ENCODE measurements around the gene UGT1A3. TPM values are rescaled to one million over a fixed set of nuclear protein-coding genes. Genes with fewer than 3 reads are reported as not detected.
"Not testable (repeated sequence)": the region's sequence is repeated elsewhere in the genome, so short reads cannot be mapped to it uniquely, and the experiment has no call there.

The UGT1A3 gene
- total RNA-seq: not detected

- no peak for DNase-seq
These were observed at the start of gene UGT1A3 for GRCh38 chr2:233728723-233729301. TSS of gene UGT1A3 (plus strand) at chr2:233729042. CDS start at chr2:233729127, 85 bp downstream.

GRCh38 chr2:233679196-233679595 is 49.6 kb upstream of the UGT1A3 start:
- no peak for DNase-seq

- DNase-seq: no peak
These were observed 48.3 kb upstream of the UGT1A3 start for GRCh38 chr2:233680361-233681045.

DNA sequence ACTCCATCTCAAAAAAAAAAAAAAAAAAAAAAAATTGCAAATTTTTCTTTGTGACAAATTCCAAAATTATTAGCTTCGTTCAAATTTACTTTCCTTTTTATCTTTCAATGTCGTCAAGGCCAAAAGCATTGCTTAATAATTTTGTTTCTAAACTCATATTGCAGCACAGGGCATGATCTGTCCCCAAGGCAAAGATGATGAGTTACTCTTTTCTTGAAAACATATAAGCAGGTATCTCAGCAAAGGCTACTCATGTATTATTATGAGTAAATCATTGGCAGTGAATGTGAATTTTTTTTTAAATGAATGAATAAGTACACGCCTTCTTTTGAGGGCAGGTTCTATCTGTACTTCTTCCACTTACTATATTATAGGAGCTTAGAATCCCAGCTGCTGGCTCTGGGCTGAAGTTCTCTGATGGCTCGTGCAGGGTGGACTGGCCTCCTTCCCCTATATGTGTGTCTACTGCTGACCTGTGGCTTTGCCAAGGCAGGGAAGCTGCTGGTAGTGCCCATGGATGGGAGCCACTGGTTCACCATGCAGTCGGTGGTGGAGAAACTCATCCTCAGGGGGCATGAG is 47.2 kb upstream of the UGT1A3 start, which contains the start of gene UGT1A7:
TSS of gene UGT1A7 (plus strand) at position 381 of the 579 bp plus-strand sequence. CDS start at position 418, 37 bp downstream.
- no peak for DNase-seq

DNA sequence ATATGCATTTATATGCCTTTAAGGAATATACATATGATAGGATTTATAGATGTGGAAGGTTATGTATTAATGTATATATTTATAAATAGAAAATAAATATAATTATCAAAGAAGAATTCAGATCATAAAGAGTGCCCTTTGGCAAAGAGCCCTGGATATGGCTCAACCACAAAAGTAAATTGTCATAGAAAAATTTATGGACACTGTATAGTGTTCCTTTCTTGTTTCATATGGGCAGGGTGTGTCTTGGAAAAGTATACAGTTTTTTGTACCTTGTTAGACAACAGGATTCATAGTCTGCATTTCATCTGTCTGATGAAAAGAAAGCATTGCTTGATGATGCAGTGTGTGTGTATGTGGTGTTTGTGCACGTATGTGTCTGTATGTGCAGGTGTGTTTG is 44.2 kb upstream of the UGT1A3 start:
- DNase-seq: no peak

DNA sequence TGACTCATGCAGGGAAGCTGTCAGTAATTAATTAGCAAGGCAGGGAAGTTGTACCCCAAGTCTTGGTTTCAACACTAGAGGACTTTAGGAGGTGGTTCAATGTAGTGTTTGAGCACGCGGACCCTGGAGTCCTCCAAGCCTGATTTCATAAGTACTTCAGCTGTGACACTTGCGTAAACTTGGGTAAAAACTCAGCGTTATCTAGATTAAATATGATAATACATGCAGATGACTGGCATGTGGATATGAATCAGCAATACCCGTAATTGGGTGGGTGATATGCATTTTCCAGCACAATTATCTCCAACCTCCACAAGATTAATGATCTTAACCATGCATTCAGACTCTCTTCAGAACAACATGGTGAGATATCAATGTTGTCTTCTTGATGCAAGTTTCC is 41.9 kb upstream of the UGT1A3 start:
- DNase-seq: no peak

- DNase-seq: no peak
These were observed 40.5 kb upstream of the UGT1A3 start for GRCh38 chr2:233688341-233688740.

DNA sequence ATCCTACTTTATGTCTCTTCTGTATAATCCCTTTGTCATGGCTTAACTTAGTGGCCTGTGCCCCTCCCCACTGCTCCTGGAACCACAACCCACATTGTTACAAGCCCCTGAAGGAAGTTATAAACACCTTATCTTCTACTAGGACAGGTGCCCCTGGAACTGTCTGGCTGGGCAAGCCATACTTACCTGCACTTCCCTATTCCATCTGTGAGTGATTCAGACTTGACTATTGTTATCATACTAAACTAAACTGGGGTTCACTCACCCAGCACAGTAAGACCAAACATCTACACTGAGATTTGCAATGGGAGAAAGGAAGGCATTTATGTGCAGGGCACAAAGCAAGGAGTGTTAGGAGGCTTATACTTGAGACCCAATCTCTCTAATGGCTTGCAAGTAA is 39.8 kb upstream of the UGT1A3 start:
- no peak for DNase-seq

GRCh38 chr2:233689501-233689900 is 39.3 kb upstream of the UGT1A3 start:
- DNase-seq: no peak

GRCh38 chr2:233690444-233690843 is 38.4 kb upstream of the UGT1A3 start:
- no peak for DNase-seq

DNA sequence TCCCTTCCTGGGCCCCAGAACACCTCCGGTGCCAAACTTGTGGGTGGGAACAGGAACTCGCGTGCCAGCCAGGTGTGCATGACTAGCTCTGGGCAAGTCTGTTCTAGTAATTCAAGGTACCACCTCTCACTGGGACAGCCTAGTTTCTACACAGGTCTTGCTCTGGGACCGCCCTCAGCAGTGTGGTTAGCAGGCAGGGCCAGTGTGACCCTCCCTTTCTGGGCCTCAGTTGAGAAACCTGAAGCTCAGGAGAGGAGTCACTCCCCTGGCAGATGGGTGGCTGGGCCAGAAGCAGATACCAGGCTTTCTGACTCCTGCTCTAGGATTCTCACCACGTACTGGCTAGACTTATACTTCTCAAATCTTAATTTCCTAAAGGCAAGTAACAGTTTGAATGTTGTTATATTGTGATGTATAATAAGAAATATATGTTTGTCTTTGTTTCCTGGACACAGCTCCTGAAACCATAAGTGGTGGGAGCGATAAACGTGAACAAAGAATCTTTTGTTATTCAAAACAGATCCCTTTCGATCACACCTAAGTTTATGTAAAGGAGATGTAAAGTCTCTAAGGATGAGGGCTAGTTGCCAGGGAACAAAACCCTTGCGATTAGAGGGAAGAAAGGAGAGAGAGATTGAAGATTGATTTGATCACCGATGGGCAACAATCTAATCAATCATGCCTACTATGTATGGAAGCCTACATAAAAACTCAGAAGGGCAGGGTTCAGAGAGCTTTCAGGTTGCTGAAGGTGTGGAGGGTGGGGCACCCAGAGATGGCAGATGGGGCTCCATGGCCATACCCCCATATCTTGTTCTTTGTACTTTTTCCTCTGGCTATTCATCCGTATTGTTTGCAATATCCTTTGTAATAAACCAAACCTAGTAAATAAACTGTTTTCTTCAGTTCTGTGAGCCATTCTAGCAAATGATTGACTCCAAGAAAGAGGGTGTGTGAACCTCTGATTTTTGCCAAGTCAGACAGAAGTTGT is 37.1 kb upstream of the UGT1A3 start:
- DNase-seq: no peak

GRCh38 chr2:233692648-233693047 is 36.2 kb upstream of the UGT1A3 start, which contains the start of gene UGT1A6:
TSS of gene UGT1A6 (plus strand) at chr2:233692890. CDS start at chr2:233693005, 115 bp downstream.
- DNase-seq: no peak

GRCh38 chr2:233693963-233694362 is 34.9 kb upstream of the UGT1A3 start:
- no peak for DNase-seq

DNA sequence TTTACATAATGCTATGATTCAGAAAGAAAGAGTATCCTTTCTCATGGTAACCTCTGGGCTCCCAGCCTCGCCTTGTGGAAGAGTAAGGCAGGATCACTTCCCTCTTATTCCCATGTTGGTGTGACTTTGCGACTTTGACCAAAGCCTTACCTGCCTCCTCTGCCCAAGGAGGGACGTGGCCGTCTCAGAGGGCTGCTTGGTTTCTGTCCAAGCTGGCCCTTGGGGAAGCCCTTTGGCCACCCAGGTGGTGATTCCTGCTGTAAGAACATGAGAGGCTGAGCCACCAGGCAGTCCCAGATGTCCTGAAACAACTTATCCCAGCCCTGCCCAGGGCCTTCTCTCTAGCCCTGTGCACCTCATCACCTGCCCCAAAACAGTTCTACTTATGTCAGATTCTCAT is 30.1 kb upstream of the UGT1A3 start:
- no peak for DNase-seq

DNA sequence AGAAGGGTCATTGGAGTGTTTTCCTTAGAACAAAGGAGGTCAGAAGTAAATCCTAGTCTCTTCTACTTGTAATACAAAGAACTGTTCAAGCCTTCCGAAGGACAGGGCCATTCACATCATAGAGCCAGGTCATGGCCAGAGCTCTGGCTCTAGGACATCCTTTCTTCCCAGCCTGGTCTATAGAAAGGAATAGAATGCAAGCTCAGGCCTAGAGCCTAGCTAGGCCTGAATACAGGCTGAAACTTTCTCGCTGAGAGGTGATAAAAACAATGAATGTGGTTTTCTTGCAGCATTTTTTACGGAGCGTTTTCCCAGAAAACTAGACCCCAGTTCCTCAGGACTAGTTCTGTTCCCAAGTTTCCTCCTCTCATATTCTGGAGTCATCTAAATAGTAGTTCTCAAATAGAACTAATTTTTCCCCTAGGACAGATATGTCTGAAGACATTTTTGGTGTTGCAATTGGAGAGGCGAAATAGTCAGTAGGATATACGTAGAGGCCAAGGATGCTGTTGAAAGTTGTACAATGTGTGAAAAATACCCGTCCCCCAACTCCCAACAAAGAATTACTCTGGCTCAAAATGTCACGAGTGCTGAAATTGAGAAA is 29.3 kb upstream of the UGT1A3 start:
- no peak for DNase-seq

DNA sequence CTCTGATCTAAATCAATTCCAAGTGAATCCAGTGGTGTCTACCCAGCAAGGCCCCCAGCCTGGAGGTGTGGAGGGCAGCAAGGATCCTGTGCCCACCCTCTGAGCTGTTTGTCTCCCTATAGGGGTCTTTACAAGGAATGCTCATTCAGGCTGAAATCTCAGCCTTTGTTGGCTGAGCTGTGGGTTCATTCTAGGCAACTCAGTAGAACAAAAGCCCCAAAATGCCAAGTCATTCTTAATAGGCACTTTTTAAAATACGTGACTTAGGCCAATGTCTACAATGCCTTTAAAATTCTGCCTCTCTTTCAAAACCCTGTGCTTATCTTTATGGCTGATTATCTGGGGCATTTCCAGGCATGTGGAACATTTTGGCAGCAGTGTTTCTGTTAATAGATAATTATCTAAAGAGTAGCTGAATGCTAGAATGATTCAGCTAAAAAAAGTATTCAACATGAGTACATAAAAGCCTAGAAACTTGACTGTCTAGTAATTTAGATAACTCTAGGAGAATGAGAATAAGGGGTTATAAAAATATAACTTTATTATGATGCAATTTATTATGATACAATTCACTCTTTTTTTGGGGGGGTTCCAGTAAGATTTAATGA is 28.7 kb upstream of the UGT1A3 start:
- DNase-seq: no peak

GRCh38 chr2:233700842-233701241 is 28.0 kb upstream of the UGT1A3 start:
- not testable (repeated sequence) for DNase-seq

- DNase-seq: no peak
These were observed 26.6 kb upstream of the UGT1A3 start for GRCh38 chr2:233702238-233702637.

GRCh38 chr2:233705911-233706506 is 22.8 kb upstream of the UGT1A3 start:
- no peak for DNase-seq

DNA sequence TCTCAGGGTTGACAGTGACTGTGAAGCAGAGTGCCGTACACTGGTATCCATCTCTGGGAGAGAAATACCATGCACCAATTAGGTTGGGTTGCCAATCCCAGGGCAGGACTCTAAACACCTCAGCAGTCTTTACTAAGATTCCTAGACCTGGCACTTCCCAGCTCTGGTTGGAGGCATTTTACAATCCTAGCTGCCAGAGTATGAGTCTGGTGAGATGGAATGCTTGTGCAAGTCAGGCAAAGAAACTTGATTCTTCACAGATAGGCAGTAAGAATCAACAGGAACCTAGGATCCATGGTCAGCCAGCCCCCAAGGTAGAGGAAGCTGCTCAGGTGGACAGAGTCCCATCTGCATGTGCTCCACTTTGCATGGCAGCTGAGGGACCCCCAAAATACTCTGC is 22.1 kb upstream of the UGT1A3 start:
- no peak for DNase-seq
